Spleen (tissue), 7 donors: ENCODE results near the gene PIGU.

Source experiments
- CTCF ChIP-seq, 11 experiments: fragments of 200-600 bp in 7 of 11; fragments of 450-650 bp in 4 of 11; sonication (generic) in 4 of 11; IDR thresholded peaks in 8 of 11; conservative IDR thresholded peaks in 3 of 11; 1 replicate in 7 of 11; 2 replicates in 4 of 11; pipeline versions ENCODE4 v1.4.0 to v1.8.0; 2016 to 2021; ENCODE audit warnings: antibody characterized with exemption in 11 of 11, inconsistent platforms in 4 of 11, mild to moderate bottlenecking in 1 of 11
- POLR2A ChIP-seq, 3 donors: fragments of 450-650 bp; IDR thresholded peaks; one replicate each; pipeline ENCODE4 v1.5.1; 2017; ENCODE audit warnings: antibody characterized with exemption in 3 of 3, mild to moderate bottlenecking in 1 of 3
- POLR2AphosphoS5 ChIP-seq, 3 donors: sonication (generic); formaldehyde crosslinking; IDR thresholded peaks; one replicate each; pipeline ENCODE4 v1.5.1; 2017; ENCODE audit warnings: antibody characterized with exemption in 3 of 3
- donor health status: DM: no; HTN: no; CAD: no; lungs with moderate emphysema.
- donor health status: DM: no; HTN: no; CAD: no.
- donor health status: DM: no; HTN: no; CAD: no.

- TF ChIP-seq CTCF (IDR thresholded peaks at IDR 0.05 in 8 of 11, conservative IDR thresholded peaks at IDR 0.05 in 3 of 11) (no peak), POLR2AphosphoS5 (IDR thresholded peaks at IDR 0.05) (peak in 1 of 3 donors; percentile 24), POLR2A (IDR thresholded peaks at IDR 0.05) (no peak)
Measured at GRCh38 chr20:34710861-34711574, 34.1 kb upstream of the PIGU start.
